ENCODE results near the gene SHD. TPM values are rescaled to one million over a fixed set of nuclear protein-coding genes. Genes with fewer than 3 reads are reported as not detected.
"Not testable (repeated sequence)": the region's sequence is repeated elsewhere in the genome, so short reads cannot be mapped to it uniquely, and the experiment has no call there.

The SHD gene
- total RNA-seq, 2 experiments from 2014 or later, result not detected

DNA sequence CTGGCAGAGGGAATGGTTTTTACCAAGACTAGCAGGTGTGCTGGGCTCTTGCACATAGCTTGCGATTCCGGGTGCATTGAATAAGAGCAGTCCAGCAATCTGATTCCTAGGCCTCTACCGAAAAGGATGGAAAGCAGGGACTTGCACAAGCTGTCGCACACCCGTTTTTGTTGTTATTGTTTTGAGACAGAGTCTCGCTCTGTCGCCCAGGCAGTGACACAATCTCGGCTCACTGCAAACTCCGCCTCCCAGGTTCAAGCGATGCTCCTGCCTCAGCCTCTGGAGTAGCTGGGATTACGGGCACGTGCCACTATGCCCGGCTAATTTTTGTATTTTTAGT lies 44.2 kb upstream of the SHD start:
- ChIA-PET POLR2A (no interaction called here), CTCF (ENCODE audit: unreplicated experiment) (interaction anchor here (0.5 kb wide), 1 partner anchor 170 kb away, joined by 3 read pairs; no protein-coding TSS in a partner anchor)
- Histone ChIP-seq H3K9me3 (ENCODE audit: low read length) (no peaks in the 10 kb centered on the region), H2AFZ (ENCODE audit: low read length) (no peak overlapping the region), H3K79me2 (ENCODE audit: insufficient read depth, low read depth, low read length) (no peaks in the 10 kb centered on the region), H3K4me2 (ENCODE audit: low read length) (no peak overlapping the region), H3K36me3 (ENCODE audit: insufficient read depth, low read length) (no peaks in the 10 kb centered on the region), H3K4me1 (ENCODE audit: insufficient read depth, low read length, poor library complexity, severe bottlenecking) (no peaks in the 10 kb centered on the region), H4K20me1 (ENCODE audit: insufficient read depth, low read length) (no peaks in the 10 kb centered on the region), H3K4me3 (ENCODE audit: low read depth, low read length, poor library complexity, severe bottlenecking) (no peak overlapping the region), H3K27ac (ENCODE audit: low read depth, low read length, poor library complexity, severe bottlenecking) (no peak overlapping the region), H3K9me2 (ENCODE audit: insufficient read depth, low read length) (no peaks in the 10 kb centered on the region)
- DNase-seq (ENCODE audit: low spot score), result no peak
- TF ChIP-seq CTCF (conservative IDR thresholded peaks at IDR 0.05; ENCODE audit: low read length), result no peak
- no peak for TF ChIP-seq EZH2phosphoT487 (IDR thresholded peaks at IDR 0.05; ENCODE audit: borderline replicate concordance, low read depth, low read length)
- BruUV-seq (replicated peaks), result no TSS peak
- intact Hi-C loops (cut with micrococcal nuclease; ENCODE audit: unreplicated experiment), result no loop called here

- H3K4me1 ChIP-seq (ENCODE audit: insufficient read depth, low read length, poor library complexity, severe bottlenecking); H3K4me3 ChIP-seq (ENCODE audit: low read depth, low read length, poor library complexity, severe bottlenecking); BruUV-seq (replicated peaks); DNase-seq (ENCODE audit: low spot score); H3K27ac ChIP-seq (ENCODE audit: low read depth, low read length, poor library complexity, severe bottlenecking); POLR2A ChIA-PET; CTCF ChIA-PET (ENCODE audit: unreplicated experiment); H3K9me3 ChIP-seq (ENCODE audit: low read length); H3K36me3 ChIP-seq (ENCODE audit: insufficient read depth, low read length); H3K9me2 ChIP-seq (ENCODE audit: insufficient read depth, low read length); H4K20me1 ChIP-seq (ENCODE audit: insufficient read depth, low read length); H3K4me2 ChIP-seq (ENCODE audit: low read length); H2AFZ ChIP-seq (ENCODE audit: low read length); intact Hi-C loops (cut with micrococcal nuclease; ENCODE audit: unreplicated experiment); H3K79me2 ChIP-seq (ENCODE audit: insufficient read depth, low read depth, low read length): not testable (repeated sequence)
These were observed 41.6 kb upstream of the SHD start for GRCh38 chr19:4237510-4237909.

GRCh38 chr19:4238831-4239230 lies 40.2 kb upstream of the SHD start:
- H3K36me3 ChIP-seq (ENCODE audit: insufficient read depth, low read length), result no peaks in the 10 kb centered on the region
- intact Hi-C loops (cut with micrococcal nuclease; ENCODE audit: unreplicated experiment), result no loop called here

More at GRCh38 chr19:4238831-4239230, 40.2 kb upstream of the SHD start:
- Histone ChIP-seq H3K9me3 (ENCODE audit: low read length) (peaks cover 5% of the 10 kb centered on the region; the same call in 1 of the 2 replicates), H3K4me1 (ENCODE audit: insufficient read depth, low read length, poor library complexity, severe bottlenecking) (peaks cover 14% of the 10 kb centered on the region), H3K4me3 (ENCODE audit: low read depth, low read length, poor library complexity, severe bottlenecking) (no peak overlapping the region), H3K4me2 (ENCODE audit: low read length) (no peak overlapping the region), H3K9me2 (ENCODE audit: insufficient read depth, low read length) (no peaks in the 10 kb centered on the region), H2AFZ (ENCODE audit: low read length) (no peak overlapping the region), H4K20me1 (ENCODE audit: insufficient read depth, low read length) (no peaks in the 10 kb centered on the region), H3K27ac (ENCODE audit: low read depth, low read length, poor library complexity, severe bottlenecking) (no peak overlapping the region), H3K79me2 (ENCODE audit: insufficient read depth, low read depth, low read length) (no peaks in the 10 kb centered on the region)
- TF ChIP-seq EZH2phosphoT487 (IDR thresholded peaks at IDR 0.05; ENCODE audit: borderline replicate concordance, low read depth, low read length), result no peak
- no peak for TF ChIP-seq CTCF (conservative IDR thresholded peaks at IDR 0.05; ENCODE audit: low read length)
- ChIA-PET CTCF (ENCODE audit: unreplicated experiment) (no interaction called here), POLR2A (no interaction called here)
- BruUV-seq (replicated peaks), result no TSS peak
- no peak for DNase-seq (ENCODE audit: low spot score)
